ENCODE measurements around the gene AFAP1L1. TPM values are rescaled to one million over a fixed set of nuclear protein-coding genes. Genes with fewer than 3 reads are reported as not detected.

Gene AFAP1L1
- polyA plus RNA-seq, 2 of the 4 experiments (the other 2 are of a cell fraction): 1.5 to 3.5 TPM

DNA sequence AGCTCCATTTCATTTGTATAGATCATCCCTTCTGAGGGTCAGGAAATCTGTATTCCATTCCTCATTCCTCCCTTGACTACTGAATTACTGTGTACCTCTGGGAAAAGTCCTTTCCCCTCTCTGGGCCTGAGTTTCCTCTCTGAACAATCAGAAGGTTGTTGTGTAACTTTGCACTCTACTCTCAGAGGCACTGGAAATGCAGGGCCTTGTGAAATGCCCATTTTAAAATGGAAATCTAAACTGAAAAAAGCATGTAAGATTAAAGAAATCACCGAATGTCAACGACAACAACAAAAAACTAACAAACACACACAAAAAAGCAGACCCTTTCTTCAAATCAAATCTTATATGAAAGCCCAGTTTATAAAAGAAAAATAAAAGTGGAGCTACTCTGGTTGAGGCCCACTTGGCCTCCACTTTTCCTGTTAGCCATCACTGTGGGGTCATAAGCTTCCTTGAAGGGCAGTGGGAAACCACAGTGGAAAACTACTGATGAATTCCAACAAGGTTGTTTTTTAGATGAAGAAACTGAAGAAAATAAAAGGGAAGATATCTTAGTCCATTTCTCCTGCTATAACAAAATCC, 52.1 kb downstream of the AFAP1L1 start:
- ChIA-PET POLR2A (interaction anchor here (1.7 kb wide), 1 partner anchor 21 kb away, joined by 5 read pairs; the partner anchor contains the start of gene GRPEL2), CTCF (interaction anchor here (0.8 to 21.3 kb wide), 7 partner anchors 9 to 313 kb away, joined by 3 to 275 read pairs (median 3); partner anchors contain the start of gene IL17B)
- Histone ChIP-seq H3K4me1 (peaks cover 25% of the 10 kb centered on the region), H3K27ac (no peak overlapping the region; a peak in 1 of 6 replicates), H3K9me3 (no peaks in the 10 kb centered on the region), H3K4me2 (no peak overlapping the region), H3K4me3 (no peak overlapping the region)
- no peak for FAIRE-seq
- no peak for TF ChIP-seq TFCP2L1 (CRISPR knock-in tag; IDR thresholded peaks at IDR 0.05)
- TF ChIP-seq JUNB (IDR thresholded peaks at IDR 0.05): no peak
- TF ChIP-seq, protein P1, sequence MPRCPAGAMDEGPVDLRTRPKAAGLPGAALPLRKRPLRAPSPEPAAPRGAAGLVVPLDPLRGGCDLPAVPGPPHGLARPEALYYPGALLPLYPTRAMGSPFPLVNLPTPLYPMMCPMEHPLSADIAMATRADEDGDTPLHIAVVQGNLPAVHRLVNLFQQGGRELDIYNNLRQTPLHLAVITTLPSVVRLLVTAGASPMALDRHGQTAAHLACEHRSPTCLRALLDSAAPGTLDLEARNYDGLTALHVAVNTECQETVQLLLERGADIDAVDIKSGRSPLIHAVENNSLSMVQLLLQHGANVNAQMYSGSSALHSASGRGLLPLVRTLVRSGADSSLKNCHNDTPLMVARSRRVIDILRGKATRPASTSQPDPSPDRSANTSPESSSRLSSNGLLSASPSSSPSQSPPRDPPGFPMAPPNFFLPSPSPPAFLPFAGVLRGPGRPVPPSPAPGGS (IDR thresholded peaks at IDR 0.05): no peak
- TF ChIP-seq MYC (IDR thresholded peaks at IDR 0.05; ENCODE audit: borderline replicate concordance, low read length): no peak
- no peak for TF ChIP-seq CHD4 (IDR thresholded peaks at IDR 0.05; ENCODE audit: borderline replicate concordance)
- no peak for TF ChIP-seq BHLHE40 (IDR thresholded peaks at IDR 0.05; ENCODE audit: low read depth, low read length)
- TF ChIP-seq SREBF2 (IDR thresholded peaks at IDR 0.05): no peak
- no peak for TF ChIP-seq JUN (IDR thresholded peaks at IDR 0.05)
- TF ChIP-seq CBX8 (IDR thresholded peaks at IDR 0.05): no peak
- no peak for TF ChIP-seq RFX5 (IDR thresholded peaks at IDR 0.05)
- TF ChIP-seq SMC3 (IDR thresholded peaks at IDR 0.05): no peak
- no peak for TF ChIP-seq HES2 (IDR thresholded peaks at IDR 0.05)
- no peak for TF ChIP-seq CEBPB (IDR thresholded peaks at IDR 0.05)
- TF ChIP-seq, protein P2, sequence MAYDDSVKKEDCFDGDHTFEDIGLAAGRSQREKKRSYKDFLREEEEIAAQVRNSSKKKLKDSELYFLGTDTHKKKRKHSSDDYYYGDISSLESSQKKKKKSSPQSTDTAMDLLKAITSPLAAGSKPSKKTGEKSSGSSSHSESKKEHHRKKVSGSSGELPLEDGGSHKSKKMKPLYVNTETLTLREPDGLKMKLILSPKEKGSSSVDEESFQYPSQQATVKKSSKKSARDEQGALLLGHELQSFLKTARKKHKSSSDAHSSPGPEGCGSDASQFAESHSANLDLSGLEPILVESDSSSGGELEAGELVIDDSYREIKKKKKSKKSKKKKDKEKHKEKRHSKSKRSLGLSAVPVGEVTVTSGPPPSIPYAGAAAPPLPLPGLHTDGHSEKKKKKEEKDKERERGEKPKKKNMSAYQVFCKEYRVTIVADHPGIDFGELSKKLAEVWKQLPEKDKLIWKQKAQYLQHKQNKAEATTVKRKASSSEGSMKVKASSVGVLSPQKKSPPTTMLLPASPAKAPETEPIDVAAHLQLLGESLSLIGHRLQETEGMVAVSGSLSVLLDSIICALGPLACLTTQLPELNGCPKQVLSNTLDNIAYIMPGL (CRISPR knock-in tag; IDR thresholded peaks at IDR 0.05; ENCODE audit: borderline replicate concordance): no peak
- TF ChIP-seq, protein P3, sequence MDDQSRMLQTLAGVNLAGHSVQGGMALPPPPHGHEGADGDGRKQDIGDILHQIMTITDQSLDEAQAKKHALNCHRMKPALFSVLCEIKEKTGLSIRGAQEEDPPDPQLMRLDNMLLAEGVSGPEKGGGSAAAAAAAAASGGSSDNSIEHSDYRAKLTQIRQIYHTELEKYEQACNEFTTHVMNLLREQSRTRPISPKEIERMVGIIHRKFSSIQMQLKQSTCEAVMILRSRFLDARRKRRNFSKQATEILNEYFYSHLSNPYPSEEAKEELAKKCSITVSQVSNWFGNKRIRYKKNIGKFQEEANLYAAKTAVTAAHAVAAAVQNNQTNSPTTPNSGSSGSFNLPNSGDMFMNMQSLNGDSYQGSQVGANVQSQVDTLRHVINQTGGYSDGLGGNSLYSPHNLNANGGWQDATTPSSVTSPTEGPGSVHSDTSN (IDR thresholded peaks at IDR 0.05): no peak
- no peak for TF ChIP-seq E2F6 (IDR thresholded peaks at IDR 0.05; ENCODE audit: borderline replicate concordance, low read depth)
- ATAC-seq: no peak
- DNase-seq (ENCODE audit: low read depth in 1 of 2, low spot score in 1 of 2): no peak
- 94% methylated on average over 2 of the region's 2 CpGs for WGBS (ENCODE audit: missing lambda C conversion rate)

GRCh38 chr5:149324641-149325040, 53.0 kb downstream of the AFAP1L1 start:
- Histone ChIP-seq H3K4me3 (no peak overlapping the region), H3K4me1 (peaks cover 27% of the 10 kb centered on the region), H3K9me3 (no peaks in the 10 kb centered on the region), H3K4me2 (no peak overlapping the region), H3K27ac (peak overlapping the region; percentile 3 to 5; a peak in 1 of 6 replicates)
- FAIRE-seq (no peak), DNase-seq (ENCODE audit: low read depth in 1 of 2, low spot score in 1 of 2) (no peak), ATAC-seq (no peak)
- TF ChIP-seq HOXB13 (CRISPR knock-in tag; IDR thresholded peaks at IDR 0.05; ENCODE audit: low read depth) (no peak), RNF2 (IDR thresholded peaks at IDR 0.05; ENCODE audit: borderline replicate concordance, low read depth) (no peak), EHMT2 (IDR thresholded peaks at IDR 0.05; ENCODE audit: low read depth) (no peak), ZC3H11A (IDR thresholded peaks at IDR 0.05) (no peak), KDM5A (IDR thresholded peaks at IDR 0.05) (no peak), HES2 (IDR thresholded peaks at IDR 0.05) (no peak), CEBPB (IDR thresholded peaks at IDR 0.05) (no peak), RFX5 (IDR thresholded peaks at IDR 0.05) (no peak), MAZ (IDR thresholded peaks at IDR 0.05; ENCODE audit: borderline replicate concordance, low read depth, low read length) (no peak), HEYL (CRISPR knock-in tag; IDR thresholded peaks at IDR 0.05) (no peak), HOXA7 (CRISPR knock-in tag; IDR thresholded peaks at IDR 0.05) (no peak), FOXS1 (CRISPR knock-in tag; IDR thresholded peaks at IDR 0.05) (no peak), CBX8 (IDR thresholded peaks at IDR 0.05) (no peak), NPAS2 (CRISPR knock-in tag; IDR thresholded peaks at IDR 0.05; ENCODE audit: borderline replicate concordance) (no peak), ESRRA (IDR thresholded peaks at IDR 0.05; ENCODE audit: borderline replicate concordance, low read length) (no peak)
- TF ChIP-seq, protein P4, sequence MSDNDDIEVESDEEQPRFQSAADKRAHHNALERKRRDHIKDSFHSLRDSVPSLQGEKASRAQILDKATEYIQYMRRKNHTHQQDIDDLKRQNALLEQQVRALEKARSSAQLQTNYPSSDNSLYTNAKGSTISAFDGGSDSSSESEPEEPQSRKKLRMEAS (IDR thresholded peaks at IDR 0.05): no peak
- TF ChIP-seq, protein P5, sequence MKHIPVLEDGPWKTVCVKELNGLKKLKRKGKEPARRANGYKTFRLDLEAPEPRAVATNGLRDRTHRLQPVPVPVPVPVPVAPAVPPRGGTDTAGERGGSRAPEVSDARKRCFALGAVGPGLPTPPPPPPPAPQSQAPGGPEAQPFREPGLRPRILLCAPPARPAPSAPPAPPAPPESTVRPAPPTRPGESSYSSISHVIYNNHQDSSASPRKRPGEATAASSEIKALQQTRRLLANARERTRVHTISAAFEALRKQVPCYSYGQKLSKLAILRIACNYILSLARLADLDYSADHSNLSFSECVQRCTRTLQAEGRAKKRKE (CRISPR knock-in tag; IDR thresholded peaks at IDR 0.05; ENCODE audit: low read depth): no peak
- WGBS (ENCODE audit: missing lambda C conversion rate): 100% methylated on average over 2 of the region's 2 CpGs
- POLR2A ChIA-PET: interaction anchor here (0.8 kb wide), 1 partner anchor 21 kb away, joined by 3 read pairs; the partner anchor contains the start of gene GRPEL2
- CTCF ChIA-PET: interaction anchor here (0.6 to 21.3 kb wide), 7 partner anchors 7 to 252 kb away, joined by 3 to 275 read pairs (median 5); partner anchors contain the start of gene IL17B
